ENCODE data around the gene CHD6. TPM values are rescaled to one million over a fixed set of nuclear protein-coding genes. Genes with fewer than 3 reads are reported as not detected.

Gene CHD6
- total and polyA plus RNA-seq, 2 of the 13 experiments (the other 11 are each of a cell fraction or from before 2014, with no cell fraction given): 14.4 to 52.0 TPM

DNA sequence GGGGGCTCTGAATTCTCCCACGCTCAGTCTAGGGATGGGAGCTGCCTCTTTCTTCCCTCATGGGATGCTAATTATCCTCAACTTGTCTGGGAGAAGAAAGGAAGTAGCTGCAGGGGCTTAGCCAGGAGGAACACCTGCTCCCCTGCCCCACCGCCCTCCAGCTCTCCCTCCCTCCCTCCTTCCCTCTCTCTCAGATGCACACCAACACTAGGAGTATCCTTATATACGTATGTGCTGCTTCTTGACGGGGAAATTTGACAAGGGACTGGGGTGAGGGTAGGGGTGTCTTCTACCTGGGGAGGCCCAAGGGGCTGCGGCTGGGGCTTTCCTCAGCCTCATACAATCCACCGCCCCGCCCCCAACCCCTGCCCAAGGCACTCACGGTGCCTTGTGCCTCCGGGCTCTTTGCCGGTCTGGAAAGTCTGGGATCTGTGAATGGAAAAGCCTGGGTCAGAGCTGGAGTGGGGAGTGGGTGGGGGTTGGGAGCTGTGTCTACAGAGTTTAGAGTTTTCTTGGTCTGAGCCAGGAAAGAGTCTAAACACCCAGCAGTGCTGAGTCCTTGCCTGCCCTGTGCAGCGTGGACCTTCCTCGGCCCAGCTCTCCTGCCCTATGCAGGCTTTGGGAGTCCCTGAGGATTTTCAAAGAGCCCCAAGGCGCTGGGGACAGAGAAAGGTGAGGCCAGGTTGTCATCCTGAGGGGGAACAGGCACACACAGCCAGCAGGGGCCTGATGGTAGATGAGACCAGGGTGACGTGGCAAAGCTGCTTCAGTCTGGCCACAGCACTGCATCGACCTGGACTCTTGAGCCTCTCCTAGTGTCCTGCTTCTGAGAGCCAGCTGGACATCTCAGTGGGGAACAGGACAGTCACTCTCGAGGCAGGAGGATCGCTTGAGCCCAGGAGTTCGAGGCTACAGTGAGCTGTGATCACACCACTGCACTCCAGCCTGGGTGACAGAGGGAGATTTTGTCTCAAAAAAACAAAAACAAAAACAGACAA is 222.2 kb downstream of the CHD6 start (continued):
- TF ChIP-seq, protein P1, sequence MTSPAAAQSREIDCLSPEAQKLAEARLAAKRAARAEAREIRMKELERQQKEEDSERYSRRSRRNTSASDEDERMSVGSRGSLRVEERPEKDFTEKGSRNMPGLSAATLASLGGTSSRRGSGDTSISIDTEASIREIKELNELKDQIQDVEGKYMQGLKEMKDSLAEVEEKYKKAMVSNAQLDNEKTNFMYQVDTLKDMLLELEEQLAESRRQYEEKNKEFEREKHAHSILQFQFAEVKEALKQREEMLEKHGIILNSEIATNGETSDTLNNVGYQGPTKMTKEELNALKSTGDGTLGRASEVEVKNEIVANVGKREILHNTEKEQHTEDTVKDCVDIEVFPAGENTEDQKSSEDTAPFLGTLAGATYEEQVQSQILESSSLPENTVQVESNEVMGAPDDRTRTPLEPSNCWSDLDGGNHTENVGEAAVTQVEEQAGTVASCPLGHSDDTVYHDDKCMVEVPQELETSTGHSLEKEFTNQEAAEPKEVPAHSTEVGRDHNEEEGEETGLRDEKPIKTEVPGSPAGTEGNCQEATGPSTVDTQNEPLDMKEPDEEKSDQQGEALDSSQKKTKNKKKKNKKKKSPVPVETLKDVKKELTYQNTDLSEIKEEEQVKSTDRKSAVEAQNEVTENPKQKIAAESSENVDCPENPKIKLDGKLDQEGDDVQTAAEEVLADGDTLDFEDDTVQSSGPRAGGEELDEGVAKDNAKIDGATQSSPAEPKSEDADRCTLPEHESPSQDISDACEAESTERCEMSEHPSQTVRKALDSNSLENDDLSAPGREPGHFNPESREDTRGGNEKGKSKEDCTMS (CRISPR knock-in tag; conservative IDR thresholded peaks at IDR 0.05): no peak
- TF ChIP-seq PITX1 (CRISPR knock-in tag; IDR thresholded peaks at IDR 0.05) (peak; percentile 38; the same call in 1 of the 2 replicates), RFXANK (CRISPR knock-in tag; IDR thresholded peaks at IDR 0.05) (no peak), ZNF354B (CRISPR knock-in tag; IDR thresholded peaks at IDR 0.05) (no peak), MLLT10 (CRISPR knock-in tag; IDR thresholded peaks at IDR 0.05) (no peak), DR1 (CRISPR knock-in tag; IDR thresholded peaks at IDR 0.05) (no peak), ZNF737 (CRISPR knock-in tag; IDR thresholded peaks at IDR 0.05; ENCODE audit: borderline replicate concordance) (no peak), ZNF468 (CRISPR knock-in tag; IDR thresholded peaks at IDR 0.05) (no peak), KDM4B (CRISPR knock-in tag; IDR thresholded peaks at IDR 0.05) (0 out of 2 replicates have a peak, but pooled peaks have one; percentile 17), MEF2D (CRISPR knock-in tag; IDR thresholded peaks at IDR 0.05) (peak; percentile 50; the same call in 1 of the 2 replicates), SUZ12 (IDR thresholded peaks at IDR 0.05; ENCODE audit: low read depth, low read length) (no peak), GTF2F1 (IDR thresholded peaks at IDR 0.05; ENCODE audit: low read length) (no peak), SSRP1 (CRISPR knock-in tag; IDR thresholded peaks at IDR 0.05) (no peak), ZFP62 (CRISPR knock-in tag; IDR thresholded peaks at IDR 0.05) (no peak), SAFB2 (CRISPR knock-in tag; IDR thresholded peaks at IDR 0.05; ENCODE audit: borderline replicate concordance, low read depth) (no peak), STAT5B (CRISPR knock-in tag; IDR thresholded peaks at IDR 0.05) (no peak), ZFAT (CRISPR knock-in tag; conservative IDR thresholded peaks at IDR 0.05) (no peak), NFYB (CRISPR knock-in tag; IDR thresholded peaks at IDR 0.05) (no peak), ZNF460 (CRISPR knock-in tag; IDR thresholded peaks at IDR 0.05; ENCODE audit: borderline replicate concordance) (no peak)
- TF ChIP-seq, protein P2, sequence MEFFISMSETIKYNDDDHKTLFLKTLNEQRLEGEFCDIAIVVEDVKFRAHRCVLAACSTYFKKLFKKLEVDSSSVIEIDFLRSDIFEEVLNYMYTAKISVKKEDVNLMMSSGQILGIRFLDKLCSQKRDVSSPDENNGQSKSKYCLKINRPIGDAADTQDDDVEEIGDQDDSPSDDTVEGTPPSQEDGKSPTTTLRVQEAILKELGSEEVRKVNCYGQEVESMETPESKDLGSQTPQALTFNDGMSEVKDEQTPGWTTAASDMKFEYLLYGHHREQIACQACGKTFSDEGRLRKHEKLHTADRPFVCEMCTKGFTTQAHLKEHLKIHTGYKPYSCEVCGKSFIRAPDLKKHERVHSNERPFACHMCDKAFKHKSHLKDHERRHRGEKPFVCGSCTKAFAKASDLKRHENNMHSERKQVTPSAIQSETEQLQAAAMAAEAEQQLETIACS (CRISPR knock-in tag; IDR thresholded peaks at IDR 0.05): no peak
- TF ChIP-seq, protein P3, sequence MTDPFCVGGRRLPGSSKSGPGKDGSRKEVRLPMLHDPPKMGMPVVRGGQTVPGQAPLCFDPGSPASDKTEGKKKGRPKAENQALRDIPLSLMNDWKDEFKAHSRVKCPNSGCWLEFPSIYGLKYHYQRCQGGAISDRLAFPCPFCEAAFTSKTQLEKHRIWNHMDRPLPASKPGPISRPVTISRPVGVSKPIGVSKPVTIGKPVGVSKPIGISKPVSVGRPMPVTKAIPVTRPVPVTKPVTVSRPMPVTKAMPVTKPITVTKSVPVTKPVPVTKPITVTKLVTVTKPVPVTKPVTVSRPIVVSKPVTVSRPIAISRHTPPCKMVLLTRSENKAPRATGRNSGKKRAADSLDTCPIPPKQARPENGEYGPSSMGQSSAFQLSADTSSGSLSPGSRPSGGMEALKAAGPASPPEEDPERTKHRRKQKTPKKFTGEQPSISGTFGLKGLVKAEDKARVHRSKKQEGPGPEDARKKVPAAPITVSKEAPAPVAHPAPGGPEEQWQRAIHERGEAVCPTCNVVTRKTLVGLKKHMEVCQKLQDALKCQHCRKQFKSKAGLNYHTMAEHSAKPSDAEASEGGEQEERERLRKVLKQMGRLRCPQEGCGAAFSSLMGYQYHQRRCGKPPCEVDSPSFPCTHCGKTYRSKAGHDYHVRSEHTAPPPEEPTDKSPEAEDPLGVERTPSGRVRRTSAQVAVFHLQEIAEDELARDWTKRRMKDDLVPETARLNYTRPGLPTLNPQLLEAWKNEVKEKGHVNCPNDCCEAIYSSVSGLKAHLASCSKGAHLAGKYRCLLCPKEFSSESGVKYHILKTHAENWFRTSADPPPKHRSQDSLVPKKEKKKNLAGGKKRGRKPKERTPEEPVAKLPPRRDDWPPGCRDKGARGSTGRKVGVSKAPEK (CRISPR knock-in tag; IDR thresholded peaks at IDR 0.05; ENCODE audit: borderline replicate concordance): peak; percentile 84; the same call in 1 of the 2 replicates
- TF ChIP-seq, protein P4, sequence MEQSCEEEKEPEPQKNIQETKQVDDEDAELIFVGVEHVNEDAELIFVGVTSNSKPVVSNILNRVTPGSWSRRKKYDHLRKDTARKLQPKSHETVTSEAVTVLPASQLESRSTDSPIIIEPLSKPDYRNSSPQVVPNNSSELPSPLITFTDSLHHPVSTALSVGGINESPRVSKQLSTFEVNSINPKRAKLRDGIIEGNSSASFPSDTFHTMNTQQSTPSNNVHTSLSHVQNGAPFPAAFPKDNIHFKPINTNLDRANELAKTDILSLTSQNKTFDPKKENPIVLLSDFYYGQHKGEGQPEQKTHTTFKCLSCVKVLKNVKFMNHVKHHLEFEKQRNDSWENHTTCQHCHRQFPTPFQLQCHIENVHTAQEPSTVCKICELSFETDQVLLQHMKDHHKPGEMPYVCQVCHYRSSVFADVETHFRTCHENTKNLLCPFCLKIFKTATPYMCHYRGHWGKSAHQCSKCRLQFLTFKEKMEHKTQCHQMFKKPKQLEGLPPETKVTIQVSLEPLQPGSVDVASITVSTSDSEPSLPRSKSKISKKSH (CRISPR knock-in tag; IDR thresholded peaks at IDR 0.05; ENCODE audit: borderline replicate concordance): peak; percentile 92; the same call in 1 of the 2 replicates

All from HepG2 (cell line).